UCSD-AML1 (cell line): ENCODE data around the gene FGL2.
"Not testable (repeated sequence)": the region's sequence is repeated elsewhere in the genome, so short reads cannot be mapped to it uniquely, and the experiment has no call there.

Experiments
- DNase-seq: peaks from one replicate; lab custom pipeline; 2025; ENCODE audit not compliant: unreplicated experiment; lab: John Stamatoyannopoulos, UW

Gene FGL2

DNA sequence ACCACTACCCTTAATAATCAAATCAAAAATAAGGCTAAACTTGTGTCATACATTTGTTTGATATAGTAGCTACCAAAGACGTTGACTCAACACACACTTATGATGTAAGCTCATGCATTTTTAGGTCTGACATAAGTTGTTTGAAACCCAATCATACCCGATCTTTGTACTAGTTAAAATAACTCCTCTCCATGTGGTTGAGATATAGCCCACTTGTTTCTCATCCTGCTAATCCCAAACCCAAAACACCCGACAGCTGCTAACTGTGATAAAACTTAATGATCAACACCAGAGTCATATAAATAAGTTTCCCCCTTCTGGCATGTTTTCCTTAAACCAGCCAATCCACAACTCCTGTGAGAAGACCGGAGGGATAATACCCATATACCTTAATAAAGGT lies 28.5 kb downstream of the FGL2 start:
- DNase-seq, result not testable (repeated sequence)

DNA sequence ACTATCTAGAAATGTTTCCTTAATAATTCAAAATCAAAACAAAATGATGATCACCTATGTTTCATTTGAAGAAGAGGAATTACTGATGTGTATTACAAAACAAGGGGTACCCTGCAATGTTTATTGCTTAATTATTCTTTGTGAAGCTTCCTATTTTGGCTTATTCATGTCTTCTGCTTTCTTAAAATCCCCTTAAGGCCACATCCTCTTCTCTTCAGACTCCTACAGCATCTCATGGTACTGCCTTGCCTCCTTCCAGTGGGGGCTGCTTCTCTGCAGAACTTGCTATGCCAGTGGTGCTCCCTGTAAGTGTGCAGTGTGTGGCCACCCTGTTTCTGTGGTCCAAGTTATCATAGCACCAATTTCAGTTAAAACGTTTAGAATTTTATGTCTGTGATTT lies 42.2 kb downstream of the FGL2 start:
- DNase-seq, result peak; percentile 3

DNA sequence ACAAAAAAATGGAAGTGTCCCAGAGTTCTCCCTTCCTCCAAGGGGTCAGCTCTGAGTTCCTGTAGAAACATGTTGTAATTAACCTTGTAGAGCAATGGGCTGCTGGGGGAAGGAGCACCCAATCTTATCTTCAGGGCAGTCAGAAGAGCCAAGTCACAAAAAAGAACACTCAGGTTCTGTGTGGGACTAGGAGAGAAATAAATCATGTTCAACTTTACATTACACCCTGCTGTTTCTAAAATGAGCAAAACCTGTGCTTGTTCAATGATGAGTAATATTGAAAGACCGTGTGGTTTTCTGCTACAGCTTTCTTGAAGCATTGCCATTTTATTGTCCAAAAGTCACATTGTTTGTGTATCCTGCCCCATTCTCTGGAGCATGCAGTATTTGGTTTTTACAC lies 42.6 kb downstream of the FGL2 start:
- DNase-seq, result not testable (repeated sequence)

DNA sequence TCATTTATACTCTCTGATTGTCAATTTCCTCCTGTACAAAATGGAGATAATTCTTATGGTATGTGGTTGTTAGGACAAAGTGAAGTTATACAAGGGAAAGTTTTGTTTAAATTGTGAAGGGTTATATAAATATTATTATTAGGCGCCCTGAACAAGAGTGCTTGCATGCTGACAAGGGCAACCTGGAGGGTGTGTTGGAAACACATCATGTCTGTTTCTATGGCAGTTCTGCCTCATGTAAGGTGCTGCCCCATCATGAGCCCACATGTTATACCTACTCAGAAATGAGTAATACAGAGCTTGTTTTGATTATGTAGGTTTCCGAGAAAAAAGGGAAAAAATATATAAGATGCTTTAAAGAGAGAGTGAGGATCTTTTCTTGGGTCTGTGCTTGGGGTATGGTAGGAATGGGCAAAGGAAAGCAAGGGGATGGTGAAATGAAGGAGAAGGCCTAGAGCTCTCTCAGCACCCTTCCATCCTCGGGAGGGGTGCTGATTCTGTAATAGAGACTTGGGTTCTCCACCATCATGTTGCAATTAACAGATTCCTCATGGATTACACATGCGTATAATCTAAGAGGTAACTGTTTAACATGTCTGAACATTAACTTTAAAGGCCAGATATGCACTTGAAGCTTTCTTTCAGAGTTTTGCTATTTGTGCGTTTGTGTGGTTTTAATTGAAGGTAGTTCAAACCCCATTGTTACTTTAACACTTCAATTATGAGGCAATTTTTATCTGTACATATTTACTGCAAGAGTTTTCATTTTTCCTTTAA lies 43.8 kb downstream of the FGL2 start:
- DNase-seq, result not testable (repeated sequence)

DNA sequence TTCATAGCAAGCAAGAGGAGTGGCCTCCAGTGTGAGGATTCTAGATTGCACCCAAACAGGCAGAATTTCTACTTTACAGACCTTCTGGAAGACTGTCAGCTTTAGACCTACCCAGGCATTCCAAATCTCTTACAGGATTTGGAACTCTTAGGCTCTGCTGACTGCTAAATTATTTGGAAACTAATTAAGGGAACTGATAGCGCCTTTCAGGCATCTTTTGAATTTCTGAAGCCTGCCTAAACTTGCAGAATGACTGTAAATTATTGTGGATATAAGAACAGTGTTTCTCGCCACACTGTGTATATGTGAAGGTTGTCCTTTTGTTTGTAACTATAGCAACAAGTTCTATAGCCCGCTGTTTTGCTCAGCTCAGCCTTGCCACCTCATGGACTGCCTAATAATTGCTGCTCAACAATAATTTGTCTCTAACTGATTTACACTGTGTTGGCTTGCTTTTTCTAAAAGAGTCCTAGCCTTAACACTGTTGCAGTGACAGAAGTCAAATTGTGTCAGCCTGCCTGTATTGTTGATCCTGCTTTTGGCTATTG lies 44.6 kb downstream of the FGL2 start:
- not testable (repeated sequence) for DNase-seq

DNA sequence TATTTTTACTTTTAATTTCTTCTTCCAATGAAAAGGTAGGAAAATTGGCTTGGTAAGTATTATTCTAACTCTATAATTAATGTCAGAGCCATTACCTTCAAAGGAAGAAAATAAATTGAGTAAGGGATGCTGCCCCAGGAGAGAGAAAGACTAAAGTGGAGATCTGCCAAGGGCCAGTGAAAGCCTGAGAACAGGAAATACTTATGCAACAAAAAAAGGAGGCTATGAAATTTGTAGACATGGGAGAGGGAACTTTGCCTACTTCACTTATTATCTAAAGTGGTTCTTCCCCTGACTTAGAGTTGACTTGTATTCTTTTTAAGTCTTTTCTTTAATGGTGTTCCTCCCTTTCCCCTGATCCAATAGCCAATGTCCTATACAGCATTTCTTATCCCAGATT lies 47.4 kb downstream of the FGL2 start:
- not testable (repeated sequence) for DNase-seq
